DOHH2 (cell line): ENCODE measurements around the gene CAMTA2.

ENCODE experiments used
- CTCF ChIP-seq: fragments of 200-600 bp; sonication (generic); IDR thresholded peaks from one replicate; pipeline ENCODE4 v1.5.1; 2014; ENCODE audit warnings: antibody characterized with exemption, mild to moderate bottlenecking, low read depth, low read length; ENCODE audit not compliant: poor library complexity, severe bottlenecking
- EZH2phosphoT487 ChIP-seq: fragments of 200-600 bp; sonication (generic); IDR thresholded peaks from 2 replicates; pipeline ENCODE4 v1.6.1; 2017; ENCODE audit warnings: borderline replicate concordance, mild to moderate bottlenecking, antibody characterized with exemption, low read length, moderate library complexity, mixed read lengths

- TF ChIP-seq CTCF (no peak), EZH2phosphoT487 (no peak)
Measured at GRCh38 chr17:4998732-4999429, 11.4 kb upstream of the CAMTA2 start.
